Endothelial cell of umbilical vein (primary cell): Measurements from ENCODE around the gene ST3GAL4. TPM values are rescaled to one million over a fixed set of nuclear protein-coding genes. Genes with fewer than 3 reads are reported as not detected.

ENCODE experiments used
- BruUV-seq: library from RNA; stranded (reverse); fragments of 400-500 nt; replicated peaks from 2 replicates; lab custom pipeline; 2021; lab: Mats Ljungman, UMichigan
- CTCF ChIA-PET: fragments of 300-600, 350-600 bp; sonication (Branson Sonifier 250); formaldehyde crosslinking; loops from one replicate; lab custom pipeline; 2021; ENCODE audit warnings: antibody characterized with exemption, inconsistent platforms; lab: Charles Lee
- POLR2A ChIA-PET: fragments of 300-600, 350-600 bp; sonication (Branson Sonifier 250); formaldehyde crosslinking; loops from one replicate; lab custom pipeline; 2021; ENCODE audit warnings: antibody characterized with exemption, inconsistent platforms; lab: Charles Lee
- DNase-seq: peaks from one replicate; pipeline ENCODE4 v3.0.0-alpha.2; 2011; ENCODE audit warnings: low read depth, low spot score
- FAIRE-seq: peaks from 2 replicates; lab custom pipeline; 2011; peaks lifted over from hg19 to GRCh38; lab: Jason Lieb, UNC
- H2AFZ ChIP-seq: 2 replicates; pipeline ENCODE4 v1.6.0; 2012; ENCODE audit warnings: low read depth, low read length, control low read depth, inconsistent platforms
- H3K27ac ChIP-seq: 2 replicates; pipeline ENCODE4 v1.5.1; 2011; ENCODE audit warnings: low read depth, mild to moderate bottlenecking, control low read depth, low read length, moderate library complexity; ENCODE audit not compliant: insufficient read depth
- H3K27me3 ChIP-seq, 2 experiments: 2 replicates each; pipeline versions ENCODE4 v1.6.0 to v1.6.1; 2011; ENCODE audit warnings: low read length in 2 of 2, mixed read lengths in 1 of 2; ENCODE audit not compliant: control insufficient read depth in 2 of 2, insufficient read depth in 2 of 2
- H3K36me3 ChIP-seq, 2 experiments: 2 replicates in 1 of 2; 3 replicates in 1 of 2; pipeline ENCODE4 v1.5.1; 2011; ENCODE audit warnings: low read length in 2 of 2, mild to moderate bottlenecking in 1 of 2, moderate library complexity in 1 of 2; ENCODE audit not compliant: control insufficient read depth in 2 of 2, insufficient read depth in 2 of 2; ENCODE audit errors: extremely low read depth in 1 of 2
- H3K4me1 ChIP-seq: 3 replicates; pipeline ENCODE4 v1.5.1; 2011; ENCODE audit warnings: mild to moderate bottlenecking, low read length; ENCODE audit not compliant: control insufficient read depth, insufficient read depth; ENCODE audit errors: extremely low read depth
- H3K4me2 ChIP-seq: 2 replicates; pipeline ENCODE4 v1.6.1; 2011; ENCODE audit warnings: low read length, control low read depth, mixed read lengths; ENCODE audit not compliant: insufficient read depth
- H3K4me3 ChIP-seq, 3 experiments: fragments of 200-600 bp in 1 of 3; sonication (generic), shearing (Covaris generic) in 1 of 3; replicated peaks in 1 of 3; 2 replicates each; pipeline ENCODE4 v1.5.1; 2011 to 2016; ENCODE audit warnings: control low read depth in 3 of 3, low read length in 3 of 3, mild to moderate bottlenecking in 2 of 3, inconsistent platforms in 1 of 3, low read depth in 1 of 3, moderate library complexity in 1 of 3; ENCODE audit not compliant: insufficient read depth in 1 of 3
- H3K79me2 ChIP-seq: 2 replicates; pipeline ENCODE4 v1.6.0; 2012; ENCODE audit warnings: low read length, inconsistent platforms; ENCODE audit not compliant: control insufficient read depth, insufficient read depth
- H3K9ac ChIP-seq: replicated peaks from 2 replicates; pipeline ENCODE3; 2011; ENCODE audit warnings: low read length, control low read depth; ENCODE audit not compliant: insufficient read depth; ENCODE audit errors: extremely low read depth
- H3K9me1 ChIP-seq: replicated peaks from 3 replicates; pipeline ENCODE4 v1.6.0; 2011; ENCODE audit warnings: mild to moderate bottlenecking, low read length; ENCODE audit not compliant: control insufficient read depth, insufficient read depth; ENCODE audit errors: extremely low read depth
- H3K9me3 ChIP-seq: replicated peaks from 2 replicates; pipeline ENCODE4 v1.5.1; 2012; ENCODE audit warnings: low read length, inconsistent platforms; ENCODE audit not compliant: control insufficient read depth, insufficient read depth
- H4K20me1 ChIP-seq: replicated peaks from 2 replicates; pipeline ENCODE3; 2011; ENCODE audit warnings: mild to moderate bottlenecking, low read length; ENCODE audit not compliant: control insufficient read depth, insufficient read depth; ENCODE audit errors: extremely low read depth
- EZH2 ChIP-seq: IDR thresholded peaks from 2 replicates; pipeline ENCODE4 v1.6.1; 2012; ENCODE audit warnings: borderline replicate concordance, low read depth, mild to moderate bottlenecking, moderate library complexity, low read length, inconsistent platforms; ENCODE audit not compliant: severe bottlenecking
- FOS ChIP-seq: IDR thresholded peaks from 2 replicates; pipeline ENCODE4 v1.6.1; 2011; ENCODE audit warnings: mild to moderate bottlenecking, low read length, moderate library complexity, borderline replicate concordance; ENCODE audit not compliant: insufficient read depth
- GATA2 ChIP-seq: IDR thresholded peaks from 2 replicates; pipeline ENCODE4 v1.7.0; 2011; ENCODE audit warnings: low read depth, mild to moderate bottlenecking, moderate library complexity, mixed read lengths, low read length; ENCODE audit not compliant: insufficient read length, insufficient read depth
- JUN ChIP-seq: IDR thresholded peaks from 2 replicates; pipeline ENCODE4 v1.6.1; 2011; ENCODE audit warnings: borderline replicate concordance, low read depth; ENCODE audit not compliant: insufficient read length, insufficient read depth
- MYC ChIP-seq: IDR thresholded peaks from one replicate; pipeline ENCODE4 v1.6.1; 2011; ENCODE audit warnings: mild to moderate bottlenecking, low read depth, low read length
- POLR2A ChIP-seq: IDR thresholded peaks from 2 replicates; pipeline ENCODE4 v1.6.1; 2012; ENCODE audit warnings: low read depth, mild to moderate bottlenecking, control low read depth, low read length
- POLR2AphosphoS5 ChIP-seq: IDR thresholded peaks from 2 replicates; pipeline ENCODE4 v1.6.1; 2012; ENCODE audit warnings: low read depth, mild to moderate bottlenecking, control low read depth, low read length, moderate library complexity; ENCODE audit not compliant: insufficient read depth
- dilution Hi-C: fragments of 300-500 bp; cut with MboI; formaldehyde crosslinking; loops from one replicate; pipeline ENCODE4 v1.15.0; 2019; ENCODE audit warnings: low sequenced_read_pairs; ENCODE audit not compliant: extremely low pct_ligation_motif_present
- intact Hi-C: fragments of 100-400 bp; cut with micrococcal nuclease; formaldehyde crosslinking; loops from one replicate; pipeline ENCODE4 v1.10.0; 2022
- polyA plus RNA-seq, 4 experiments: library from polyadenylated mRNA; depleted of rRNA in 3 of 4; stranded (reverse) in 3 of 4; unstranded in 1 of 4; fragments of >200 nt; gene quantifications; 2 replicates each; pipeline versions ENCODE4 v1.2.1 to v1.2.3, GENCODE V29; 2011 to 2012; ENCODE audit warnings: missing spikeins in 1 of 4
- total RNA-seq: library from RNA; stranded (reverse); gene quantifications from 2 replicates; pipeline ENCODE4 v1.2.3, GENCODE V29; 2021
- TF ChIP-seq, protein P1 (sequence below), 2 donors: IDR thresholded peaks; 1 replicate in 1 of 2; 2 replicates in 1 of 2; pipeline ENCODE4 v1.5.1; 2011; ENCODE audit warnings: low read length in 2 of 2, mild to moderate bottlenecking in 2 of 2, moderate library complexity in 2 of 2, control low read depth in 1 of 2, inconsistent platforms in 1 of 2, low read depth in 1 of 2; ENCODE audit not compliant: insufficient read depth in 1 of 2; ENCODE audit errors: extremely low read depth in 1 of 2
- TF ChIP-seq, protein P2 (sequence below): IDR thresholded peaks from 2 replicates; pipeline ENCODE4 v1.6.1; 2011; ENCODE audit not compliant: insufficient read depth, insufficient read length

The ST3GAL4 gene
- total and polyA plus RNA-seq, 2 donors (not counting 3 experiments of a cell fraction or from before 2014, with no cell fraction given): 17.7 to 19.4 TPM

- peaks cover 0 to 3% of the 10 kb centered on the region in 2 experiments for H3K36me3 ChIP-seq
- intact Hi-C loops (no loop called here), dilution Hi-C loops (no loop called here)
- no peaks in the 10 kb centered on the region for H3K9me1 ChIP-seq
- H3K4me3 ChIP-seq: no peak overlapping the region
- no peak overlapping the region for H3K27ac ChIP-seq
- ChIA-PET POLR2A (no interaction called here), CTCF (interaction anchor here (1.1 to 1.6 kb wide), 2 partner anchors 9 to 72 kb away, joined by 3 to 4 read pairs; no protein-coding TSS in a partner anchor)
- no peaks in the 10 kb centered on the region for H3K9me3 ChIP-seq
- no peak overlapping the region for H3K4me2 ChIP-seq
- no peak for TF ChIP-seq FOS
- TF ChIP-seq, protein P1, sequence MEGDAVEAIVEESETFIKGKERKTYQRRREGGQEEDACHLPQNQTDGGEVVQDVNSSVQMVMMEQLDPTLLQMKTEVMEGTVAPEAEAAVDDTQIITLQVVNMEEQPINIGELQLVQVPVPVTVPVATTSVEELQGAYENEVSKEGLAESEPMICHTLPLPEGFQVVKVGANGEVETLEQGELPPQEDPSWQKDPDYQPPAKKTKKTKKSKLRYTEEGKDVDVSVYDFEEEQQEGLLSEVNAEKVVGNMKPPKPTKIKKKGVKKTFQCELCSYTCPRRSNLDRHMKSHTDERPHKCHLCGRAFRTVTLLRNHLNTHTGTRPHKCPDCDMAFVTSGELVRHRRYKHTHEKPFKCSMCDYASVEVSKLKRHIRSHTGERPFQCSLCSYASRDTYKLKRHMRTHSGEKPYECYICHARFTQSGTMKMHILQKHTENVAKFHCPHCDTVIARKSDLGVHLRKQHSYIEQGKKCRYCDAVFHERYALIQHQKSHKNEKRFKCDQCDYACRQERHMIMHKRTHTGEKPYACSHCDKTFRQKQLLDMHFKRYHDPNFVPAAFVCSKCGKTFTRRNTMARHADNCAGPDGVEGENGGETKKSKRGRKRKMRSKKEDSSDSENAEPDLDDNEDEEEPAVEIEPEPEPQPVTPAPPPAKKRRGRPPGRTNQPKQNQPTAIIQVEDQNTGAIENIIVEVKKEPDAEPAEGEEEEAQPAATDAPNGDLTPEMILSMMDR (IDR thresholded peaks at IDR 0.05; ENCODE audit: extremely low read depth in 1 of 2, insufficient read depth in 1 of 2, low read depth in 1 of 2, low read length in 2 of 2): no peak
- no peak for TF ChIP-seq POLR2AphosphoS5
- TF ChIP-seq JUN: no peak
- TF ChIP-seq, protein P2, sequence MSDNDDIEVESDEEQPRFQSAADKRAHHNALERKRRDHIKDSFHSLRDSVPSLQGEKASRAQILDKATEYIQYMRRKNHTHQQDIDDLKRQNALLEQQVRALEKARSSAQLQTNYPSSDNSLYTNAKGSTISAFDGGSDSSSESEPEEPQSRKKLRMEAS: no peak
- no peak for TF ChIP-seq GATA2
- TF ChIP-seq MYC: no peak
- no peak for TF ChIP-seq POLR2A
- TF ChIP-seq EZH2: no peak
- no peaks in the 10 kb centered on the region for H4K20me1 ChIP-seq
- H2AFZ ChIP-seq: no peak overlapping the region
- no peak overlapping the region for H3K9ac ChIP-seq
- H3K4me1 ChIP-seq: no peaks in the 10 kb centered on the region
- H3K79me2 ChIP-seq: no peaks in the 10 kb centered on the region
- no TSS peak for BruUV-seq
- H3K27me3 ChIP-seq: no peaks in the 10 kb centered on the region
- FAIRE-seq (no peak), DNase-seq (no peak)
These were observed 52.3 kb downstream of the ST3GAL4 start for GRCh38 chr11:126407682-126408288.
